Gastrocnemius medialis (tissue), 4 donors: ENCODE data around the gene ART4. TPM values are rescaled to one million over a fixed set of nuclear protein-coding genes. Genes with fewer than 3 reads are reported as not detected.

ENCODE experiments used
- ATAC-seq, 2 donors: fragments of 150-250 bp; one replicate each; pipeline ENCODE4 v1.9.1; 2016
- DNase-seq, 2 donors: peaks; one replicate each; pipeline ENCODE4 v3.0.0-alpha.2; 2019
- H3K27ac ChIP-seq, 4 donors: fragments of 200-600 bp; sonication (generic); 1 replicate in 1 of 4; 2 replicates in 3 of 4; pipeline ENCODE4 v1.5.1; 2016 to 2018; ENCODE audit warnings: mild to moderate bottlenecking in 2 of 4, moderate library complexity in 1 of 4
- H3K27me3 ChIP-seq, 3 donors: fragments of 200-600 bp; sonication (generic) in 2 of 3; 1 replicate in 1 of 3; 2 replicates in 2 of 3; pipeline versions ENCODE4 v1.5.1 to v1.6.0; 2016 to 2019; ENCODE audit warnings: mild to moderate bottlenecking in 1 of 3, moderate library complexity in 1 of 3
- H3K36me3 ChIP-seq, 2 donors: fragments of 200-600 bp; sonication (generic) in 1 of 2; one replicate each; pipeline ENCODE4 v1.5.1; 2017 to 2018
- H3K4me1 ChIP-seq, 2 donors: fragments of 200-600 bp; sonication (generic) in 1 of 2; one replicate each; pipeline ENCODE4 v1.5.1; 2016 to 2017; ENCODE audit warnings: mild to moderate bottlenecking in 2 of 2
- H3K4me3 ChIP-seq, 4 donors: fragments of 200-600 bp; sonication (generic) in 3 of 4; 1 replicate in 1 of 4; 2 replicates in 3 of 4; pipeline ENCODE4 v1.5.1; 2016 to 2019; ENCODE audit warnings: mild to moderate bottlenecking in 2 of 4
- H3K9me3 ChIP-seq, 3 donors: fragments of 200-600 bp; sonication (generic) in 2 of 3; 1 replicate in 1 of 3; 2 replicates in 2 of 3; pipeline ENCODE4 v1.5.1; 2016 to 2019
- POLR2A ChIP-seq, 2 donors: fragments of 450-650 bp; IDR thresholded peaks; one replicate each; pipeline ENCODE4 v1.6.1; 2017; ENCODE audit warnings: antibody characterized with exemption in 2 of 2, mild to moderate bottlenecking in 2 of 2, moderate library complexity in 2 of 2
- in situ Hi-C, 4 donors: fragments of 200-750 bp; cut with MboI; loops; one replicate each; pipeline versions ENCODE4 v1.15.0 to v1.8.0; 2017; ENCODE audit warnings: low sequenced_read_pairs in 4 of 4
- intact Hi-C: fragments of 100-400 bp; cut with DNase I; formaldehyde crosslinking; loops from one replicate; pipeline ENCODE4 v1.15.1; 2023; ENCODE audit warnings: low total_unique reads
- total RNA-seq, 4 donors: library from RNA; depleted of rRNA; stranded (reverse); fragments of >200 nt; gene quantifications; one replicate each; pipeline versions ENCODE4 v1.1.0 to v1.2.3, GENCODE V29; 2016
- TF ChIP-seq, protein P1 (sequence below), 5 experiments: fragments of 450-650 bp in 3 of 5; fragments of 200-600 bp in 2 of 5; sonication (generic) in 2 of 5; IDR thresholded peaks in 4 of 5; conservative IDR thresholded peaks in 1 of 5; 1 replicate in 4 of 5; 2 replicates in 1 of 5; pipeline ENCODE4 v1.5.1; 2016 to 2019; ENCODE audit warnings: antibody characterized with exemption in 5 of 5, mild to moderate bottlenecking in 3 of 5, moderate library complexity in 3 of 5

ART4 gene
- total RNA-seq, 4 donors from 2014 or later, result 0.44 to 1.6 (median 1.3) TPM

GRCh38 chr12:14871886-14872285 lies 28.6 kb upstream of the ART4 start:
- H3K9me3 ChIP-seq, result no peaks in the 10 kb centered on the region
- TF ChIP-seq, protein P1, sequence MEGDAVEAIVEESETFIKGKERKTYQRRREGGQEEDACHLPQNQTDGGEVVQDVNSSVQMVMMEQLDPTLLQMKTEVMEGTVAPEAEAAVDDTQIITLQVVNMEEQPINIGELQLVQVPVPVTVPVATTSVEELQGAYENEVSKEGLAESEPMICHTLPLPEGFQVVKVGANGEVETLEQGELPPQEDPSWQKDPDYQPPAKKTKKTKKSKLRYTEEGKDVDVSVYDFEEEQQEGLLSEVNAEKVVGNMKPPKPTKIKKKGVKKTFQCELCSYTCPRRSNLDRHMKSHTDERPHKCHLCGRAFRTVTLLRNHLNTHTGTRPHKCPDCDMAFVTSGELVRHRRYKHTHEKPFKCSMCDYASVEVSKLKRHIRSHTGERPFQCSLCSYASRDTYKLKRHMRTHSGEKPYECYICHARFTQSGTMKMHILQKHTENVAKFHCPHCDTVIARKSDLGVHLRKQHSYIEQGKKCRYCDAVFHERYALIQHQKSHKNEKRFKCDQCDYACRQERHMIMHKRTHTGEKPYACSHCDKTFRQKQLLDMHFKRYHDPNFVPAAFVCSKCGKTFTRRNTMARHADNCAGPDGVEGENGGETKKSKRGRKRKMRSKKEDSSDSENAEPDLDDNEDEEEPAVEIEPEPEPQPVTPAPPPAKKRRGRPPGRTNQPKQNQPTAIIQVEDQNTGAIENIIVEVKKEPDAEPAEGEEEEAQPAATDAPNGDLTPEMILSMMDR (IDR thresholded peaks at IDR 0.05 in 4 of 5, conservative IDR thresholded peaks at IDR 0.05 in 1 of 5), result no peak
- no peak for TF ChIP-seq POLR2A (IDR thresholded peaks at IDR 0.05)
- DNase-seq (no peak), ATAC-seq (no peak)
- no peak overlapping the region for H3K27ac ChIP-seq
- intact Hi-C loops, result no loop called here
- H3K4me1 ChIP-seq, result no peaks in the 10 kb centered on the region
- in situ Hi-C loops, result no loop called here
- no peaks in the 10 kb centered on the region for H3K36me3 ChIP-seq
- H3K27me3 ChIP-seq, result no peaks in the 10 kb centered on the region
- no peak overlapping the region for H3K4me3 ChIP-seq

DNA sequence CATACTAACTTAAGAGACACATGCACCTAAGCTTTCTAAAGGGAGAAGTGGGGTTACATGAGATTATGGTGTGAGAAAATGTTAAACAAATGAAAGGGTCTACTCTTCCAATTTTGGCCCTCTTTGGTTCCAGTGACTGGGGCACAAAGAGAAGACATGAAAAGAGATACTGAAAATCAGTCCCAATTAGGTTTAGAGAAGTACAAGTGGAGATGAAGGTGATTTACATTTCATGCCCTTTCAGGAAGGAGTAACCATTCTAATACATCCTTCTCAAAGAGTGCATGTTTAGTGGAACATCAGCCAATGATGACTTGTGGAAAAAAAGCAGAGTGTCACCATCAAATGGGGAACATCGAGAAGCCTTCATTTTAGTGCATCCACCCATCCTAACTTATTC lies 27.9 kb upstream of the ART4 start:
- no peak for DNase-seq
- Histone ChIP-seq H3K4me1 (no peaks in the 10 kb centered on the region), H3K27me3 (no peaks in the 10 kb centered on the region), H3K4me3 (no peak overlapping the region), H3K36me3 (no peaks in the 10 kb centered on the region), H3K9me3 (no peaks in the 10 kb centered on the region), H3K27ac (no peak overlapping the region)
- ATAC-seq, result no peak
- intact Hi-C loops (no loop called here), in situ Hi-C loops (no loop called here)
- TF ChIP-seq, protein P1 (IDR thresholded peaks at IDR 0.05 in 4 of 5, conservative IDR thresholded peaks at IDR 0.05 in 1 of 5), result no peak
- TF ChIP-seq POLR2A (IDR thresholded peaks at IDR 0.05), result no peak

GRCh38 chr12:14868916-14869506 lies 25.7 kb upstream of the ART4 start:
- Histone ChIP-seq H3K9me3 (no peaks in the 10 kb centered on the region), H3K27ac (no peak overlapping the region), H3K36me3 (no peaks in the 10 kb centered on the region), H3K4me3 (no peak overlapping the region), H3K4me1 (no peaks in the 10 kb centered on the region), H3K27me3 (no peaks in the 10 kb centered on the region)
- intact Hi-C loops (no loop called here), in situ Hi-C loops (no loop called here)
- DNase-seq (no peak), ATAC-seq (no peak)
- TF ChIP-seq, protein P1 (IDR thresholded peaks at IDR 0.05 in 4 of 5, conservative IDR thresholded peaks at IDR 0.05 in 1 of 5), result no peak
- TF ChIP-seq POLR2A (IDR thresholded peaks at IDR 0.05), result no peak

- TF ChIP-seq, protein P1 (IDR thresholded peaks at IDR 0.05 in 4 of 5, conservative IDR thresholded peaks at IDR 0.05 in 1 of 5), result no peak
- no peak for TF ChIP-seq POLR2A (IDR thresholded peaks at IDR 0.05)
- no peaks in the 10 kb centered on the region for H3K4me1 ChIP-seq
- in situ Hi-C loops, result no loop called here
- H3K27ac ChIP-seq, result no peak overlapping the region
- H3K27me3 ChIP-seq, result no peaks in the 10 kb centered on the region
- no peaks in the 10 kb centered on the region for H3K36me3 ChIP-seq
- no peak overlapping the region for H3K4me3 ChIP-seq
- DNase-seq, result no peak
- intact Hi-C loops, result no loop called here
- no peak for ATAC-seq
- no peaks in the 10 kb centered on the region for H3K9me3 ChIP-seq
Measured at GRCh38 chr12:14860490-14860889, 17.2 kb upstream of the ART4 start.

GRCh38 chr12:14858513-14858912 lies 15.2 kb upstream of the ART4 start:
- no peak for ATAC-seq
- in situ Hi-C loops (no loop called here), intact Hi-C loops (no loop called here)
- Histone ChIP-seq H3K4me1 (peaks cover 0 to 7% of the 10 kb centered on the region in 2 donors), H3K27me3 (no peaks in the 10 kb centered on the region), H3K9me3 (no peaks in the 10 kb centered on the region), H3K4me3 (no peak overlapping the region), H3K27ac (no peak overlapping the region), H3K36me3 (no peaks in the 10 kb centered on the region)
- TF ChIP-seq POLR2A (IDR thresholded peaks at IDR 0.05), result no peak
- TF ChIP-seq, protein P1 (IDR thresholded peaks at IDR 0.05 in 4 of 5, conservative IDR thresholded peaks at IDR 0.05 in 1 of 5), result no peak
- no peak for DNase-seq
